ENCODE measurements around the gene NAALADL2. TPM values are rescaled to one million over a fixed set of nuclear protein-coding genes. Genes with fewer than 3 reads are reported as not detected.

NAALADL2 gene
- total RNA-seq, 4 donors from 2014 or later, result 10.3 to 16.7 (median 10.9) TPM

GRCh38 chr3:175397372-175397771, 538.2 kb downstream of the NAALADL2 start:
- H3K9me3 ChIP-seq, result no peaks in the 10 kb centered on the region

GRCh38 chr3:175398676-175399075, 539.5 kb downstream of the NAALADL2 start:
- Histone ChIP-seq H3K4me3 (no peak overlapping the region), H3K36me3 (no peaks in the 10 kb centered on the region), H3K27ac (no peak overlapping the region), H3K27me3 (no peaks in the 10 kb centered on the region), H3K4me1 (peaks cover 0 to 27% (median 1%) of the 10 kb centered on the region in 4 donors), H3K9me3 (no peaks in the 10 kb centered on the region)
- no peak for DNase-seq (ENCODE audit: low spot score in 2 of 2)
- TF ChIP-seq POLR2A (IDR thresholded peaks at IDR 0.05) (no peak), CTCF (IDR thresholded peaks at IDR 0.05) (no peak), EP300 (IDR thresholded peaks at IDR 0.05) (no peak)
- WGBS, 2 donors, result 52 to 57% methylated on average over 4 of the region's 4 CpGs

More at GRCh38 chr3:175397372-175397771, 538.2 kb downstream of the NAALADL2 start:
- no peaks in the 10 kb centered on the region for H3K27me3 ChIP-seq
- H3K27ac ChIP-seq, result peak overlapping the region in 2 of 4 donors; percentile 6 to 29
- H3K4me1 ChIP-seq, result peaks cover 0 to 27% (median 1%) of the 10 kb centered on the region in 4 donors
- H3K36me3 ChIP-seq, result no peaks in the 10 kb centered on the region
- no peak overlapping the region for H3K4me3 ChIP-seq
- WGBS, 2 donors, result 75% methylated on average over 3 of the region's 3 CpGs
- no peak for TF ChIP-seq CTCF (IDR thresholded peaks at IDR 0.05)
- TF ChIP-seq EP300 (IDR thresholded peaks at IDR 0.05), result peak in 1 of 2 donors; percentile 18
- no peak for DNase-seq (ENCODE audit: low spot score in 2 of 2)

DNA sequence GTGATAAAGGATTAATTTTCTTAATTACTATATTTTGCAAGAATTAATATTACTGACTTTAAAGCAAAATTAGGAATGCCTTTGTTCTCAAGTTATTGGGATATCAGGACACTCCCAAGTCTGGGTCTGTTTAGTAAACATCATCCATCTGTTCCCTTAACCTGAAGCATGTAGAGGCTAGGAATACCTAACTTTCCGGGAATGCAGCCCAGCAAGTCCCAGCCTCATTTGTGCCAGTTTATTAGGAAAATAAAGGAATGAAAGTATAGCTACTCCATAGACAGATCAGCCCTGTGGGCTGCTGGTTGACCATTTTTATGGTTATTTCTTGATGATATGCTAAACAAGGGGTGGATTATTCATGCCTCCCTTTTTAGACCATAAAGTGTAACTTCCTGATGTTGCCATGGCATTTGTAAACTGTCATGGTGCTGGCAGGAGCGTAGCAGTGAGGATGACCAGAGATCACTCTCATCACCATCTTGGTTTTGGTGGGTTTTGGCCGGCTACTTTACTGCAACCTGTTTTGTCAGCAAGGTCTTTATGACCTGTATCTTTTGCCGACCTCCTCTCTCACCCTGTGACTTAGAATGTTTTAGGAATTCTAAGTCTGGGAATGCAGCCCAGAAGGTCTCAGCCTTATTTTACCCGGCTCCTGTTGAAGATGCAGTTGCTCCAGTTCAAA, 540.2 kb downstream of the NAALADL2 start:
- Histone ChIP-seq H3K27ac (peak overlapping the region in 1 of 4 donors; percentile 1), H3K4me3 (no peak overlapping the region), H3K4me1 (peaks cover 0 to 27% (median 1%) of the 10 kb centered on the region in 4 donors), H3K27me3 (no peaks in the 10 kb centered on the region), H3K9me3 (no peaks in the 10 kb centered on the region), H3K36me3 (no peaks in the 10 kb centered on the region)
- WGBS, 2 donors, result 76 to 78% methylated on average over 5 of the region's 5 CpGs
- no peak for DNase-seq (ENCODE audit: low spot score in 2 of 2)
- TF ChIP-seq CTCF (IDR thresholded peaks at IDR 0.05), result no peak
- no peak for TF ChIP-seq EP300 (IDR thresholded peaks at IDR 0.05)
- TF ChIP-seq POLR2A (IDR thresholded peaks at IDR 0.05), result no peak

DNA sequence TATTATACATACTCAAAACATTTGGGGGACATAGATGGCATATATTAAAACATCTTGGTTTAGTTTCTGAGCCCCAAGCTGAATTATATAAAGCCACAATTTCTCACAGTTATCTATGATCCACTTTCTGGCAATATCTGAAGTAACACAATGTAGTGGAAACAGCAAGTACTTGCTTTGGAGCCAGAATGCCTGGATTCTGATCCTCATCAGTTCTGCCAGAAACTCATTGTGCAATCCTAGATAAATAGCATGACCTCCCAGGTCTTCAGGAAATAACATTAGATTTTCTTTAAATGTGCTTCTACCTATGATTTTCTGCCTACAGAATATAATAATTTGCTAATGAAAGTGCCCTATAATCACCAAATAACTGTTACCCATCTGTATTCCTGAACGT, 544.9 kb downstream of the NAALADL2 start:
- no peak for DNase-seq (ENCODE audit: low spot score in 2 of 2)
- no peaks in the 10 kb centered on the region for H3K36me3 ChIP-seq
- no peaks in the 10 kb centered on the region for H3K27me3 ChIP-seq
- H3K4me1 ChIP-seq, result peaks cover 0 to 10% (median 0%) of the 10 kb centered on the region in 4 donors
- H3K9me3 ChIP-seq, result no peaks in the 10 kb centered on the region
- H3K27ac ChIP-seq, result no peak overlapping the region
- WGBS, 2 donors, result 82 to 87% methylated on average over 1 of the region's 1 CpG
- TF ChIP-seq POLR2A (IDR thresholded peaks at IDR 0.05) (no peak), EP300 (IDR thresholded peaks at IDR 0.05) (peak in 1 of 2 donors; percentile 63), CTCF (IDR thresholded peaks at IDR 0.05) (no peak)
- no peak overlapping the region for H3K4me3 ChIP-seq

- no peak for DNase-seq (ENCODE audit: low spot score in 2 of 2)
- H3K4me1 ChIP-seq, result peaks cover 0 to 4% (median 0%) of the 10 kb centered on the region in 4 donors
- no peaks in the 10 kb centered on the region for H3K27me3 ChIP-seq
- H3K9me3 ChIP-seq, result no peaks in the 10 kb centered on the region
- no peak overlapping the region for H3K4me3 ChIP-seq
- H3K36me3 ChIP-seq, result no peaks in the 10 kb centered on the region
- no peak overlapping the region for H3K27ac ChIP-seq
- 93 to 100% methylated on average over 1 of the region's 1 CpG for WGBS, 2 donors
- TF ChIP-seq EP300 (IDR thresholded peaks at IDR 0.05), result no peak
- TF ChIP-seq POLR2A (IDR thresholded peaks at IDR 0.05), result no peak
- TF ChIP-seq CTCF (IDR thresholded peaks at IDR 0.05), result no peak
Observed at GRCh38 chr3:175404621-175405020, 545.5 kb downstream of the NAALADL2 start.
